Activated T-helper 2 cell treated with anti-CD3 and anti-CD28 coated beads, Interferon-gamma antibody, Interleukin-2, Interleukin-4, amounts not matched to agents 10 μg/mL and 5 μg/mL and 100 μg/mL, durations not matched to agents 14 hours and 24 hours and 36 hours (primary cell): Measurements from ENCODE around the gene ACTL7A. TPM values are rescaled to one million over a fixed set of nuclear protein-coding genes. Genes with fewer than 3 reads are reported as not detected.

Source experiments
- DNase-seq: peaks from one replicate; pipeline ENCODE4 v3.0.0; 2021; ENCODE audit warnings: low spot score
- H3K27ac Mint-ChIP-seq: one replicate; pipeline ENCODE4 v1.8.0; 2021; ENCODE audit warnings: mixed read lengths
- H3K27me3 Mint-ChIP-seq: one replicate; pipeline ENCODE4 v1.8.0; 2021; ENCODE audit warnings: low read depth, mixed read lengths
- H3K36me3 Mint-ChIP-seq: one replicate; pipeline ENCODE4 v1.8.0; 2021; ENCODE audit warnings: low read depth, mixed read lengths
- H3K4me1 Mint-ChIP-seq: one replicate; pipeline ENCODE4 v1.8.0; 2021; ENCODE audit warnings: low read depth, mixed read lengths
- H3K4me3 Mint-ChIP-seq: one replicate; pipeline ENCODE4 v1.8.0; 2021; ENCODE audit warnings: low read depth, mild to moderate bottlenecking, moderate library complexity, mixed read lengths
- H3K9me3 Mint-ChIP-seq: one replicate; pipeline ENCODE4 v1.8.0; 2021; ENCODE audit warnings: mixed read lengths
- intact Hi-C: fragments of 100-400 bp; cut with micrococcal nuclease; formaldehyde crosslinking; loops from one replicate; pipeline ENCODE4 v1.15.1; 2023
- total RNA-seq: library from RNA; stranded (reverse); gene quantifications from 2 replicates; pipeline ENCODE4 v1.2.3, GENCODE V29; 2022

Gene ACTL7A, protein sequence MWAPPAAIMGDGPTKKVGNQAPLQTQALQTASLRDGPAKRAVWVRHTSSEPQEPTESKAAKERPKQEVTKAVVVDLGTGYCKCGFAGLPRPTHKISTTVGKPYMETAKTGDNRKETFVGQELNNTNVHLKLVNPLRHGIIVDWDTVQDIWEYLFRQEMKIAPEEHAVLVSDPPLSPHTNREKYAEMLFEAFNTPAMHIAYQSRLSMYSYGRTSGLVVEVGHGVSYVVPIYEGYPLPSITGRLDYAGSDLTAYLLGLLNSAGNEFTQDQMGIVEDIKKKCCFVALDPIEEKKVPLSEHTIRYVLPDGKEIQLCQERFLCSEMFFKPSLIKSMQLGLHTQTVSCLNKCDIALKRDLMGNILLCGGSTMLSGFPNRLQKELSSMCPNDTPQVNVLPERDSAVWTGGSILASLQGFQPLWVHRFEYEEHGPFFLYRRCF
- total RNA-seq, result not detected in 2 replicates

DNA sequence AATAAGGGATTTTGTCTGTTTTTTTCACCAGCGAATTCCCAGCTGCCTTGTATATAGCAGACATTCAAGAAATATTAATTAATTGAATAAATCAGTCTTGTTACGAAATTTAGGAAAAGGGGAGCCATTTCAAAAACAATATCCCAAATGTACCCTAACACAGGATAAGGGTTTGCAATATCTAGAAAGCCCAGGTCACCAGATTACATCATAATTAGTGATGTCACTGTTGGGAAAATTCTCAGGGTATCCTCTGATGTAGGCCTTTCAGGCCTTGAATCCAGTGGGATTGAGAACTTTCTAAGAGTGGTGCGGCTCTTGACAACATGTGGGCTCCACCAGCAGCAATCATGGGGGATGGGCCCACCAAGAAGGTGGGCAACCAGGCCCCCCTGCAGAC, at the start of gene ACTL7A:
Gene ACTL7A, plus strand, starts transcription at position 270 of the 400 bp plus-strand sequence. Its CDS starts 57 bp downstream, at position 327.
- DNase-seq, result no peak
- Mint-ChIP-seq H3K36me3 (no peaks in the 10 kb centered on the region), H3K9me3 (no peaks in the 10 kb centered on the region), H3K4me1 (peaks cover 5% of the 10 kb centered on the region), H3K4me3 (no peak within 1 kb of the TSS), H3K27ac (no peak within 1 kb of the TSS), H3K27me3 (no peaks in the 10 kb centered on the region)
- intact Hi-C loops, result no loop called here

DNA sequence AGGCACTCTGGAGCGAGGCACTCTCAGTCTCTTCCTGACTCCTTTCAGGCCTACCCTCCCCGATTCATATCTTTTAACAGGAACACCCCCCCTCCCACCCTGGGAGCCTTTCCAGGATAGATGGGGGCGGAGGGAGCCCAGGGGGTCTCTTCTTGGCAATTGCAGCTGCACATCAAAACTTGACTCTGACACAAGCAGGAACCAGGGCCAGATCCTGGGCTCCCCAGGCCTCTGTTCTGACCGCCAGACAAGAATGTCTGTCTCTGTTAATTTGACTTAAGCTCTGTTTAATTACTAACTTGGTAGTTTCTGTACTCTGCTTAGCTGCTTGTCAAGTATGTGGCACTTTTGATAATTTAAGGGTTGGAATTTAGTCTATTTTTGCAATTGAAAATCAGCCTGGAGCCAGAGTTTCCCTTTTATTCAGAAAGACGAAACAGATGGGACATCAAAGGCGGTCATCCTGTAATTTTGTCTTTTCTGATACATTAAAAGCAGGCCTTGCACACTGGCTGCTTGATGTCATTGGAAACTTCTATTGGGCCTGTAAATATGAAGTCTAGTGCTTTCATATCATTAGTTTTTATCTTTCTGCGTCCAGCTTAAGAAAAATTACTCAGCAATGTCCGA, 49.6 kb upstream of the ACTL7A start:
- intact Hi-C loops, result no loop called here
- Mint-ChIP-seq H3K9me3 (no peaks in the 10 kb centered on the region), H3K27me3 (peaks cover 8% of the 10 kb centered on the region), H3K4me3 (no peak overlapping the region), H3K27ac (no peak overlapping the region), H3K4me1 (peaks cover 6% of the 10 kb centered on the region), H3K36me3 (no peaks in the 10 kb centered on the region)
- DNase-seq, result no peak

DNA sequence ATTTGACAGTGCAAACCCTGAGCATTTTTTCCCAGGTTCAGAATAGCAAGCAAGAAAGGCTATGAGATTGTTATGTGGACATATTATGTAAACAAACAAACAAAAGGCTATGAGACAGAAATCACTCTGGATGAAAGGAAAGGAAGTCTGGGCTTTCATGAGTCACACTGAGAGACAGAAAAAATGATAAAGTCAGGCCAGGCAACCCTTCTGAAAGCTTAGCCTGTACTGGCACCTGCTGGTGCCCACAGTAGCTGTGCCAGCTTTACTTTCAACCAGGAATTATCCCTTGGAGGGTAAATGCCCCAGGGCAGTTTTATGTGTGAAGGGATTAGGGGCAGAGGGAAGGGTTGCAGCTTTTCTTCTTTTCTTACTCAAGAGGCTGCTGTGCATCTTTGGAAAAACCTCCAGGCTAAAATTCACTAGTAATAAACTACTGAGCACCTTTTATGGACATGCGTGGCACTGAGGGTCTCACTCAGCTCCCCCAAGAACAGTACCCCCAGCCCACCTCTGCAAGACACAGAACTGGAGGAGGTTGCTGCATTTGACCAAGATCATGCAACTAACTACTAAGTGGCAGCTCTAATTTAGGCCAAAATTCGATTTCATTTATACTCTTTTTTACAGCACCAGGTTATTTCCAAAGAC, 48.0 kb upstream of the ACTL7A start:
- Mint-ChIP-seq H3K27ac (no peak overlapping the region), H3K4me3 (no peak overlapping the region), H3K27me3 (peaks cover 7% of the 10 kb centered on the region), H3K4me1 (peaks cover 6% of the 10 kb centered on the region), H3K36me3 (no peaks in the 10 kb centered on the region), H3K9me3 (no peaks in the 10 kb centered on the region)
- intact Hi-C loops, result no loop called here
- no peak for DNase-seq

DNA sequence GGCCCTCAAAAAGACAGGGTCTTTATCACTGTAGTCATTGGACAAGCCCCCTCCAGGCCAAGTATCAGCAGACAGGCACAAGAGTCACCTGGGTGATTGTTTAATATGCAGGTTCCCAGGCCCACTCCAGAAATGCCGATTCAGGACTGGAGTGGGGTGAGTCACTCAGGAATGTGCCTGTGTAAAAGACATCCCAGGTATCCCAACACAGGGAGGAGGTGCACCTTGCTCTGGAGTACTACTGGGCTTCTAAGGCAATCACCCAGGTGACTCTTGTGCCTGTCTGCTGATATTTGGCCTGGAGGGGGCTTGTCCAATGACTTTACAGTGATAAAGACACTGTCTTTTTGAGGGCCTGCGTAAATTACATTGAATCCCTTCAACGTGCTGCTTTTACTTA, 46.9 kb upstream of the ACTL7A start:
- peaks cover 6% of the 10 kb centered on the region for H3K4me1 Mint-ChIP-seq
- no peak overlapping the region for H3K4me3 Mint-ChIP-seq
- DNase-seq, result no peak
- no peaks in the 10 kb centered on the region for H3K9me3 Mint-ChIP-seq
- H3K27me3 Mint-ChIP-seq, result peaks cover 7% of the 10 kb centered on the region
- intact Hi-C loops, result no loop called here
- no peaks in the 10 kb centered on the region for H3K36me3 Mint-ChIP-seq
- no peak overlapping the region for H3K27ac Mint-ChIP-seq

DNA sequence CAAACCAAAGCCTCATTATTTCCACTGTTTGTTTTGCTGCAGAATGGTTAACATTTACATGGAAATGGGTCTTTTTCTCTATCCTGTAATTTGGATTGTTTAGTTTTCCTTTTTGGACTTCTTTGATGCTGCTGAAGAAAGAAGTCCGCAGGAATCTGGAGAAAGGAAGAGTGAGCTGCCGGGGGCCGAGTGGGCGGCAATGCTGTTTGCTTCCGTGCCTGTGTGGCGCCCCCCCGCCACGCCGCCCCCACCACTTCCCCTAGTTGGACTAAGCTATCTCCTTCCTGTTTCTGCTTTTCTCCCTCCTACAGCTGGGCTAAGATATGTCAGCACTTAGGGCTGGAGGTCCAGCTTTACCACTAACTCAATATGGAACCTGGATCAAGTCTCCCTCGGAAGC, 46.0 kb upstream of the ACTL7A start:
- Mint-ChIP-seq H3K27ac (no peak overlapping the region), H3K4me3 (no peak overlapping the region), H3K4me1 (peaks cover 6% of the 10 kb centered on the region), H3K36me3 (no peaks in the 10 kb centered on the region), H3K9me3 (no peaks in the 10 kb centered on the region), H3K27me3 (peaks cover 7% of the 10 kb centered on the region)
- DNase-seq, result no peak
- intact Hi-C loops, result no loop called here

DNA sequence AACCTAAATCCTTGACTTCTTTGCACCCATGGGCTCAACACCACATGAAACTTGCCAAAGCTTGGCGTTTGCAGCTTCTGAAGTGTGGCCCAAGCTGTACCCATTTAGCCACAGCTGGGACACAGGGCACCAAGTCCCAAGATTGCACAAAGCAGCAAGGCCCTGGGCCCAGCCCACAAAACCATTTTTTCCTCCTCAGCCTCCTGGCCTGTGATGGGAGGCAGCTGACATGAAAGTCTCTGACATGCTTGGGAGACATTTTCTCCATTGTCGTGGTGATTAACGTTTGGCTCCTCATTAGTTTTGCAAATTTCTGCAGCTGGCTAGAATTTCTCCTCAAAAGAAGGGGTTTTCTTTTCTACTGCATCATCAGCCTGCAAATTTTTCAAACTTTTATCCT, 38.2 kb upstream of the ACTL7A start:
- DNase-seq, result no peak
- no peak overlapping the region for H3K4me3 Mint-ChIP-seq
- peaks cover 15% of the 10 kb centered on the region for H3K9me3 Mint-ChIP-seq
- intact Hi-C loops, result no loop called here
- H3K27ac Mint-ChIP-seq, result no peak overlapping the region
- H3K4me1 Mint-ChIP-seq, result no peaks in the 10 kb centered on the region
- H3K27me3 Mint-ChIP-seq, result no peaks in the 10 kb centered on the region
- no peaks in the 10 kb centered on the region for H3K36me3 Mint-ChIP-seq

DNA sequence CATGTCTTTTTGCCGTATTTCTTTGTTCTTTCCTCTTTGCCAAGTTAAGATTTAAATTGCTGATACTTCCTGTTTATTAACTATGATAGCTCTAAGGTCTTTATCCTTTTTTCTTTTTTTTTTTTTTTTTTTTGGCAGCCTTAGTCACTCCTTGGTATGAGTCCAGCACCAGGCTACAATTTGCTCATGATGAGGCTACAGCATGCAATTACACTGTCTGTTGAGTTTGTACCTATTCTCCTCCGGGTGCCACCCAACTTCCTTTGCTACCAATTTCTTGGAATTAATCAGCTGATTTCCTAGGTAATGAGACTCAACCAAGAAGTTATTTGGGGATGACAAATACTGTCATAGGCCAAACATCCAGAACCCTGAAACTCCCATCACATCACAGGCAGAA, 31.8 kb upstream of the ACTL7A start:
- Mint-ChIP-seq H3K4me3 (no peak overlapping the region), H3K27me3 (no peaks in the 10 kb centered on the region), H3K27ac (no peak overlapping the region), H3K9me3 (no peaks in the 10 kb centered on the region), H3K4me1 (peaks cover 5% of the 10 kb centered on the region), H3K36me3 (no peaks in the 10 kb centered on the region)
- intact Hi-C loops, result no loop called here
- no peak for DNase-seq

DNA sequence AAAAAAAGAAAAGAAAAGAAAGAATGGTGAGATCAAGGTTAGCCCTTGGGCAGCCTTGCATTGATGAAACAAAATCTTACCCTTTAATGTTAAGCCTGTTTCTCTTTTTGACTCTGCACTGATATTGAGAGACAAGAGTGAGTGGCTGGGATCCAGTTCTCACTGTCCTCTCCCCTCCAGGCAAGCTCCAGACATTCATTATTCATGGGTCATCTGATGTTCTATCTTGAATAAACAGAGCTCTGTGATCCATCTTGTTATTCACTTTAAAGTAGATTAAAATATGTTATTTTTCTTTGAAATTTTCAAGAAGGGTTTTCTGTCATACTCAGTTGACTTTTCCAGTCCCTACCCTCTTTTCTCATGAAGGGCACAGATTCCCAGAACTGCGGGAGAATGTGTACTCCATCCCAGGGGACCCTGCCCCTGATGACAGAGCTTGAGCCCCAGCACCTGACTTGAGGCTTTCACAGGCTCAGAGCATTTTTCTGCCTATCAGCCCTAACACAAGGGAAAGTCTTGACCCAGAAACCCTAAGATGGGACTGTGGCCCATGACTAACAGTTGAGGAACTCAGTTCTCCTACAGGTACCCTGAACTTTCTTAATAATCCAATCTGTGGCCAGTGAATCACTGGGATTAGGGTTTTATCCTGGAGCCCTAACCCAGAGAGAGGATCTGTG, 30.4 kb upstream of the ACTL7A start:
- peaks cover 6% of the 10 kb centered on the region for H3K4me1 Mint-ChIP-seq
- H3K27me3 Mint-ChIP-seq, result no peaks in the 10 kb centered on the region
- no peak overlapping the region for H3K4me3 Mint-ChIP-seq

DNA sequence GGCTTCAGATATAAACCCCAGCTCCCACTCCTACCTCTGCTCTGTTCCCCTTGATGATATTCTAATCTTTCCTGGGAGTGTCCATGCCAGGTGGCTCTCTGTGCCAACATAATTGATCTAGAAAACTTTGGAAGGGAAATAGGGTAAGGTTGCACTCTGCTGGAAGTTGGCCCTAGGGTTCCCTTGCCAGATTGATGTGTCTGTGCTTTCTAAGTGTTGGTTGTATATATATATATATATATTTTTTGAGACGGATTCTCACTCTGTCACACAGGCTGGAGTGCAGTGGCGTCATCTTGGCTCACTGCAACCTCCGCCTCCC, 29.9 kb upstream of the ACTL7A start:
- no peak for DNase-seq
- H3K4me3 Mint-ChIP-seq, result no peak overlapping the region
- H3K9me3 Mint-ChIP-seq, result no peaks in the 10 kb centered on the region
- no peaks in the 10 kb centered on the region for H3K36me3 Mint-ChIP-seq
- intact Hi-C loops, result no loop called here
- peaks cover 6% of the 10 kb centered on the region for H3K4me1 Mint-ChIP-seq
- no peak overlapping the region for H3K27ac Mint-ChIP-seq
- H3K27me3 Mint-ChIP-seq, result no peaks in the 10 kb centered on the region

More for the DNA sequence above, 30.4 kb upstream of the ACTL7A start:
- intact Hi-C loops, result no loop called here
- no peaks in the 10 kb centered on the region for H3K9me3 Mint-ChIP-seq
- no peak for DNase-seq
- H3K36me3 Mint-ChIP-seq, result no peaks in the 10 kb centered on the region
- no peak overlapping the region for H3K27ac Mint-ChIP-seq

DNA sequence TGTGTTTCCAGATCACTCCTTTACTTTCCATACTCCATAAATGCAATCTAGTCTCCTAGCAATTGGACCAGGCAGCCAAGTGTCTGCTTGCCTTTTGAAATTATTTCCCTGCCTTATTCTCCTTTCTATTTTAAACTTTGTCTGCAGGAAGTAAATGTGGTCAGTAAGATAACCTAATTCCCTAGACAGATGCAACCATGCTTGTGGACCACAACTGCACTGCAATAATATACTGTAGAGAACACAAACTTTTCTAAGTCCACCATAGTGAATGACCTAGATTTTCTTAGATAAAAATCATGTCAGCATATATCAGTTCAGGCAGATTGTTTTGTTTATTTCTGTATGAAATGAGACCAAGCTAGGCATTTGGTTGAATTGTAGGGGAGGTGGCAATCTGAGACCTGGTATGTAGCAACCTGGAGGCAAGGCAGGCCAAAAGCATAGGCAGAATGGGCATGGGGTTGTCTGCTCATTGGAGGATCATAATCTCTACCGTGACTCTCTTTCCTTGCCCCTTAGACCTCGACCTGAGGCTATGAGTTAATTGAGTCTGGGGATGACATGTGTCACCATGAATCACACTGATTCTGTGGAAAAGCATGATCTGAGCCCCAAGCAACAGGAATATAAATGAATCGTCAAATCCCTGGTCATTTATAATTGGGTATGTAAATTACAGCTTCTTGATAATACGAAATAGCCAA, 27.0 kb upstream of the ACTL7A start:
- Mint-ChIP-seq H3K27ac (no peak overlapping the region), H3K9me3 (no peaks in the 10 kb centered on the region), H3K27me3 (no peaks in the 10 kb centered on the region), H3K36me3 (no peaks in the 10 kb centered on the region), H3K4me3 (no peak overlapping the region), H3K4me1 (peaks cover 6% of the 10 kb centered on the region)
- intact Hi-C loops, result no loop called here
- no peak for DNase-seq

DNA sequence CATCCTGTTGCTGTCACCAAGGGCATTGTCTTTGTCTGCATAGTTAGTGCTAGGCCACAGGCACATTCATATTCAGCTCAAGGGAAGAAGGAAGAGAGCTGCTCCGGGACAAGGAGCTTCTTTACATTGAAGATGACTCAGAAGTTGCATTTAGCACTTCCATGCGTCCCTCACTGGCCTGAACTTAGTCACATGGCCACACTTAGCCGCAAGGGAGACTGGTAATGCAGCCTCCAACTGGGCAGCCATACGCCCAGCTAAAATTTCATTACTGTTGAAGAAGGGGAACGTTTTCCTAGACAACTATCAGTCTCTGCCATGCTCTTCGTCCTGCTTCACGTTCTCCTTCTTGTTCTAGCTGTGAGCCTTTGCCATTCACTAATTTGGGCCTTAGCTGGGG, 26.2 kb upstream of the ACTL7A start:
- no peak overlapping the region for H3K27ac Mint-ChIP-seq
- H3K9me3 Mint-ChIP-seq, result no peaks in the 10 kb centered on the region
- H3K4me1 Mint-ChIP-seq, result peaks cover 6% of the 10 kb centered on the region
- intact Hi-C loops, result no loop called here
- no peak for DNase-seq
- H3K4me3 Mint-ChIP-seq, result no peak overlapping the region
- H3K36me3 Mint-ChIP-seq, result no peaks in the 10 kb centered on the region
- no peaks in the 10 kb centered on the region for H3K27me3 Mint-ChIP-seq

DNA sequence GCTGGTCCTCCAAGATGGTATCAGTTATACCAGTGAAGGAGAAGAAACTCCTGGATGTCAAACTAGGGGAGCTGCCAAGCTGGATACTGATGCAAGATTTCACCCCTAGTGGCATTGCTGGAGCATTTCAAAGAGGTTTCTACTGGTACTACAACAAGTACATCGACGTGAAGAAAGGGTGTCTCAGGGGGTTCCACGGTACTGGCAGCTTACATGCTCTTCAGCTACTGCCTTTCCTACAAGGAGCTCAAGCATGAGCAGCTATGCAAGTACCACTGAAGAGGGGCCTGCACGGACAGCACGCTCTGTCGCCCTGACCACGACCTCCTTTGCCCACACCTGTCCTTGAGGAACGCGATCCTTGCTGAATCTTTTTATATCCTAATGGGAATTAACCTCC, 25.7 kb upstream of the ACTL7A start:
- no peak overlapping the region for H3K27ac Mint-ChIP-seq
- intact Hi-C loops, result no loop called here
- H3K36me3 Mint-ChIP-seq, result no peaks in the 10 kb centered on the region
- H3K27me3 Mint-ChIP-seq, result no peaks in the 10 kb centered on the region
- no peak for DNase-seq
- no peak overlapping the region for H3K4me3 Mint-ChIP-seq
- H3K4me1 Mint-ChIP-seq, result peaks cover 6% of the 10 kb centered on the region
- H3K9me3 Mint-ChIP-seq, result no peaks in the 10 kb centered on the region
